HG02588 (cell line): ENCODE data around the gene ADAMTS1.

Experiments used
- ATAC-seq: cut with Tn5 transposase; IDR thresholded peaks from one replicate; pipeline ENCODE4 v1.9.1; 2021; ENCODE audit warnings: mild to moderate bottlenecking, moderate library complexity; ENCODE audit not compliant: unreplicated experiment

Gene ADAMTS1

DNA sequence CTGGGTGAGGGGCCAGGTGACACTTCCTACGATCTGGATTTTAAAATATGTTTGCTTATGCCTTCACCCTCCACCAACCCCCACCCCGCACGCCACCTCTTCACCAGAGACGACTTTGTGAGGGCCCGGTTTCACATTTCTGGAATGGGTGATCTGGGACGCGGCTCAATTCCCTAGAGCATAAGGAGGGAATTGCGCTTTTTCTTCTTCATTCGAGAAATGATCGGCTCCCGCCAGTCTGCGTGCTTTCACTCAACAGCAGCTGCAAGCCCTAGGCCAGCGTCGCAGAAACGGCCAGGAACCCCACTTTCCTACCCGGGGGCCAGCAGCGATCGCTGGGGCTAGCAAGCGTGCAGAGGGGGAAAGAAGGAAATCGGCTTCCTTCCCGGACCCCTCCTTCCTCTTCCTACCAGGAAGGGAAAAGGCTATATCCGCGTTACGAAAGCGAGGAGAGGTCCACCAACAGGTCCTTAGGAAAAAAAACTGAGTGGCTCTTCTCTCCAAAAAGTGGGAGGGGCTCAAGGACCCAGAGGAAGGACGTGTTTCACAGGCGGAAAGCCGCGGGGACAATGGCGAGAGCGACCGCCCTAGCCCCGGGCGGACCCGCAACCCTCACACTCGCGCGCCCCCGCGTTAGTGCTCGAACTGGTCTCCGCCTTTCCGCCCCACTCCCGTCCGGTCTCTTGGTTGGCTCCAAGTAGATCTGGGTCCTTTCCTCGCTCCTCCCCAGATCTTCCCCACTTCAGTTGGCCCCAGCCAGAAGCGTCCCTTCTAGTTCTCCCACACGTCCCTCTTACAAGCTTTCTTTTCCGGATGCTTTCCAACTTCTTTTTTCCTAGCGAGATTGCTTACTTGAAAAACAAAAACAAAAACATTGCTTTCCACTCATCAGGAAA is 1.1 kb upstream of the ADAMTS1 start:
- no peak for ATAC-seq

DNA sequence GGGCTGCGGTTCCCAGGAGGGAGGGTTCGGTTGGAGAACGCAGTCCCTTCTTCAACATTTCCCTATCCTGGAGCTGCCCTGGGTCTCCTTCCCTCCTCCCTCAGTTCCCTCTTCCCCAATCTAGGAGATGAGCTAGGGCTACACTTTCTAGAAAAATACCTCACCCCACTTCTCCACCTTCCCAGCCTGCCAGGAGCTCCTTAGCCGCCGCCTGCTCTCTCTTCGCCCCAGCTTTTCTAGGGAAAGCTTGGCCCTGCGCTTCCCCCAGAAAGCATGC is 488 bp upstream of the ADAMTS1 start:
- ATAC-seq = no peak

DNA sequence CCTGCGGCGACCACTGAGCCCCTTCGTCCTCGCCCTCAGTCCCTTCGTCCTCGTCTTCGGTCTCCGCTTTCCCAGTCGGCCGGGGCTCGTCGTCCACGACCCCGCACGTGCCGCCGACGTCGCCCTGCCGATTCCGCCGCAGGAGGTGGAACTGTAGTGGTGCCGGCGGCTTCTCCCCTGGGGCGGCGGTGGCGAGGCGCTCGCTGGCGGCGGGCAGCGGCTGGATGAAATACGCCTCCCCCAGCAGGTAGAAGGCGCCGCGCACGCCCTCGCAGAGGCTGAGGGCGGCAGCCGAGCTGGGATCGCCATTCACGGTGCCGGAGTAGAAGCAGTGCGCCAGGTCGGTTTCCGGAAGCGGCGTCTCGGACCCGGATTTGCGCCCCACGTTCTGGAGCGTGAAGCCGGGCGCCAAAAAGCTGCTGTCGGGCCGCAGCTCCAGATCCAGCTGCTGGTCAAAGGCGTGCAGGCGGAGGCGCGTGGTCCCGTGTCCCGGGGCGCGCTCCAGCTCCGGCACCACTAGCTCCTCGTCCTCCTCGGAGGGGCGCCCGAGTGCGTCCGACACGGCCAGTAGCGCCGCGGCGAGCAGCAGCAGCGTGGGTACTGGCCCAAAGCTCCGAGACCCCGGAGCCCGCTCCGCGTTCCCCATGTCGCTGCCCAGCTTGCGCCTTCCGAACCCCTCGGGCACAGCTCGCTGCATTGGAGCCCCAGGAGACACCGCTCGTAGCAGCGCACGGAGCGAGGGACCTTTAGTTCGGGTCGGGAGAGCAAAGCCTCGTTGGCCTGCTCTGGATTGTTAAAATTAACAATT is 747 bp downstream of the ADAMTS1 start:
- no peak for ATAC-seq

DNA sequence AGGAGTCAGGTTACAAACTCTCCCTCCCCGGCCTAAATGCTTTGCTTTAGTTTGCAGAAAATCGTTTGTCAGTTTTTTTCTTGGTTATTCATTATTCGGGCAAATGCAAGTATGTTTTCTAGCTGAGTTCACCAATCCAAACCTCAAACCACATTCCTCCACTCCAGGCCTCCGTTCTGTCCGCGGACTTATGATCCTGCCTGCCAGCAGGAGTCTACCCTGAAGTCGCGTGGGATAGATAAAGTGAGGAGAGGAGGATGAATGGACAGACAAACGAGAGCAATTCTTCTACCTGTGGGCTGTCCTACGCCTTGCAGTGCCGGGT is 1.3 kb downstream of the ADAMTS1 start:
- no peak for ATAC-seq

DNA sequence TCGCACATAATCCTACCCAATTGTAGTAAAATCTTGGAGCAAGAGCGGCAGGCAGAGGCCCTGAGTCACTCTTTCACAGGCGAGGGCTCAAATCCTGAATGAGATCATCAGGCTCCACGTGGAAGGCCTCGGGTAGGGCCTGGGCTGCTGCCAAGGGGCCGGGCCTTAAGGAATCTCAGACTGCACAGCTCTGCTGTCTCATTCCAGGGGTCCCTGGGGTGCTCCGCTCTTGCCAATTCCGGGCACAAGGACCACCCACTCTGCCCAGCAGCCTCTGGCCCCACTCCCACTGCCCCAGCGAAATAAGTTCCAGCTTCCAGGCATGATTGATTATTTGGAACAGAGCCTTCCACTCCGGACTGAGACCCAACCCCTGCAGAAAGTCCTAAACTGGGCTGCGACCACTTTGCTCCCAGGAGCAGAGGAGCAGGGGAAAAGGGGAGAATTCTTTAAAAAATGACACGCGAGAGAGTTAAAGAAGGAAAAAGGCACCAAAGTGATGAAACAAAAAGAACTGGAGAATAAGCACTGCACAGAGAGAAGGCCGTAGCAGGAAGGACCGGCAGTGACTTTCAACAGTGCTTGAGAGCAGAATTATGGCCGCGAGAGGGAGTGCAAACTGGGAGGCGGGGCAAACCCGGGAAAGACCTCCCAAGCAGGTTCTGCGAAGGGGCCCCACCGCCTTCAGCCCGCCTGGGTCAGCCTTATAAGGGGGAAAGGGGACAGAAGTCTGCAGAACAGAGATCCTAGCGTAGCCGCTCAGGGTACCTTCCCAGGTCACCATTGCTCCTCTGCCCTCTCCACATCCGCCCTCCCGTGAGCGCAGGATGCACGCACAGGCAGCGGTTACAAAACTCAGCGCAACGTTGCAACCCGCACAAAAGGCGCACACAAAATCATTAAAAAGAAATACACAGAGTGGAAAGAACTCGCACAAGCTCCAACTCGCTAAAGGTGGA is 2.0 kb downstream of the ADAMTS1 start:
- no peak for ATAC-seq

DNA sequence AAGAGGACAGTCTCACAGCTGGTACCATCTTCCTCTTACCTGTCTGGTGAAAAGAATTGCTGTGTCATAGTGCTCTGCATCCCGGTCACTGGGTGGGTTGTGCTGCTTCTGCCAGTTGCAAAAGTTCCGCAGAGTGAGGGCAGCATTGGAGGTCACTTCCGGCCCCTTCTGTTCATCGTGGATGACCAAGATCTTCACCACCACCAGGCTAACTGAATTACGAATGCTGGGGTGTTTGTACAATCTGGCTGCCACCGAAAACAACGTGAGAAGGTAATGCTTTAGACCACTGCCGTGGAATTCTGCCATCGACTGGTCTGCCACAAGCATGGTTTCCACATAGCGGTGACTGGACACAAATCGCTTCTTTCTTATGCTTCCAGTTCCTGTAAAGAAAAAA is 2.9 kb downstream of the ADAMTS1 start:
- ATAC-seq = no peak

DNA sequence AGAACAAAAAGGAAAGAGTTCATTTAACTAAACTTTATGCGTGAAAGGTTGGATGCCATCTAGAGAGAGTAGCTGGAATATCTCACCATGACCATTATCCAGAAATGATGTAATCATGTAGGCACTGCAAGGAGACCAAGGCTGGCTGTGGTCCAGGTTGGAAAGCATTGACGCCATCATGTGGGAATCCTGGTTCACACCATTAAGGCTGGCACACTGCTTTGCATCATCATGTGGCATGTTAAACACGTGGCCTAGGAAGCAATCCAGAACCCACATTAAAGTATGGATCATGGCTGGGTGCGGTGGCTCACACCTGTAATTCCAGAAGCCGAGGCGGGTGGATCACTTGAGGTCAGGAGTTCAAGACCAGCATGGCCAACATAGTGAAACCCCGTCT is 4.3 kb downstream of the ADAMTS1 start:
- no peak for ATAC-seq

DNA sequence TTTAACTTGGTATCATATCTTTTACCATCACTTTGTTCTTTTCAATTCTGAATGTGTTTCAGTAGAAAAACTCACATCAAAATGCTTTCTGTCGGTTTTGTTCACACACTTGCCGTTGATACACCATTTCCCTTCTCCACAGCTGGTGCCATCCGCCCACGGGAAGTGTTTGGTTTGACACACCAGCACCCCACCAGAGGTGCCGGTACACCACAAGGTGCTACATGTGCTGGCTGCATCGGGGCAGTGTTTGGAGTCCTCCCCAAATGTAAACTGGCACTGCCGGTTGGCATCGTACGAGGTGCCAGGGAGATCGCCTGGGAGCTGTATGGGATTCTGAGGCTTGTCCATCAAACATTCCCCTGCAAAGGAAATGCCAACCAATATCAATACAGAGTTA is 5.0 kb downstream of the ADAMTS1 start:
- no peak for ATAC-seq

DNA sequence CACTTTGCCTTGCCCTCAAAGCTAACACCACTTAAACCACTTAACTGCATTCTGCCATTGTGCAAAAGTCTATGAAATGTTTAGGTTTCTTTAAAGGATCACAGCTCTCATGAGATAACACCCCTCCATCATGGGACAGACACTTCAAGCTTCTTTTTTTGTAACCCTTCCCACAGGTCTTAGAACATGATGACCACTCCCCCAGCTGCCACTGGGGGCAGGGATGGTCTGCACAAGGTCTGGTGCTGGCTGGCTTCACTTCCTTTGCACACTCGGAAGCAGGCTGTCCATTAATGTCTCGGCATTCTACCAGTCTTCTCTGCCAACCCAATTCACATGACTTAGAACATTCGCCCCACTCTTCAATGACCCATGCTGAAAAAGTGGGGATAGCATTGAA is 7.7 kb downstream of the ADAMTS1 start:
- no peak for ATAC-seq

DNA sequence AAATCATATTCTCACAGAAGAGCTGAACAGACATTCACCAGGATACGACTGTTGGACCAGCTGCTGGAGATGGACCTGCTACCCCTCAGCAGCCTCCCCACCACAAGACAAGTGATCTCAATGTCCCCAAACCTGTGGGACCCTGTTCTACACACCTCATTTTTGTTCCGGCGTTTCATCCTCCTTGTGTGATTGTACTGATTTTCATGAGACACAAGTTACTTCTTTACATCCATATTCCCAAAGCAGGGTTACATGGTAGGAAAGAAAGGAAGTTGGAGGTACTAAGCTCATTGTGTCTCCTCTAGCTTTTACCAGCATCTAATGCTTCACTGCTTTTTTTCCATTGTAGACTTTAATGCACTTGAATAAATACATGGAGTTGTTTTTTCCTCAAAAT is 8.7 kb downstream of the ADAMTS1 start:
- ATAC-seq = no peak

DNA sequence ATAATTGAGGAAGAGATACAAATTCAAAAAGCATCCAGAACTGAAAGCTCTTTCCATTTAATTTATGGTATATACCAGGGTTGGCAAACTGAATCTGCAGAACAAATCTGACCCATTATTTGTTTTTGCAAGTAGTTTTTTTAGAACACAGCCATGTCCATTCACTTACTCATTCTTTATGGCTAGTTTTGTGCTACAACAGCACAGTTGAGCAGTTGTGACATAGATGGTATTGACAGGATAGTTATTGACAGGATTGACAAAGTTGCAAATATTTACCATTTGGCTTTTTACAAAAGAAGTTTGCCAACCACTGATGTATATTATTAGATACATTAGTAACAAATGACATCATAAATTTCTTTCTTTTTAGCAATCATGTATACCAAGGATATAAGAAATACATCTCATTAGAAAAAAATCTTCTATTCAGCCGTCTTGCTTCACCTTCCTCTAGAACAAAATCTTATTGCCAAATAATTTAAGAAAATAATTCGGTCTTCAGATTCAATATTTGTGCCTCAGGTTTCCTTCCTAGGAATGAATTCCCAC is 9.4 kb downstream of the ADAMTS1 start:
- ATAC-seq = no peak

DNA sequence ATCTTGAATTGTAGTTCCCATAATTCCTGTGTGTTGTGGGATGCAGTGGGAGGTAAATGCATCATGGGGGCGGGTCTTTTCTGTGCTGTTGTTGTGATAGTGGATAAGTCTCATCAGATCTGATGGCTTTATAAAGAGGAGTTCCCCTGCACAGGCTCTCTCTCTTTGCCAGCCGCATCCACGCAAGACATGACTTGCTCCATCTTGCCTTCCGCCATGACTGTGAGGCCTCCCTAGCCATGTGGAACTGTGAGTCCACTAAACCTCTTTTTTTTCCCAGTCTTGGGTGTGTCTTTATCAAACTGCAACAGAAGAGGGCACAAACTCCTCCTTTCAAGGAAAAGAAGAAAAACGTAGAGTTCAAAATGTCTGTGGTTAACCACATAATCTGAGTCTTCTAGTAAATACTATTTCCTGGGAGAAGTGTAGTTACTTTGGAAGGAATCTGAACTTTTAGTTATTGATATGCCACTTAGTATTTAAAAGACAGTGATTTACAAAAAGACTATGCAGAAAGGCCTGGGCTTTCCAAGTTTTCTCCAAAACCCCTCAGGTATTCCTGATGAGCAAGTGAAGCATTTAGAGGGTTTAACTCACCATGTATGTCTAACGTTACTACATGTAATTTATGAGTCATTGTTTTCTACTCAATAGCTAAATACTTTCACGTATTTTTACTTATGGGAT is 10.0 kb downstream of the ADAMTS1 start:
- ATAC-seq = no peak

DNA sequence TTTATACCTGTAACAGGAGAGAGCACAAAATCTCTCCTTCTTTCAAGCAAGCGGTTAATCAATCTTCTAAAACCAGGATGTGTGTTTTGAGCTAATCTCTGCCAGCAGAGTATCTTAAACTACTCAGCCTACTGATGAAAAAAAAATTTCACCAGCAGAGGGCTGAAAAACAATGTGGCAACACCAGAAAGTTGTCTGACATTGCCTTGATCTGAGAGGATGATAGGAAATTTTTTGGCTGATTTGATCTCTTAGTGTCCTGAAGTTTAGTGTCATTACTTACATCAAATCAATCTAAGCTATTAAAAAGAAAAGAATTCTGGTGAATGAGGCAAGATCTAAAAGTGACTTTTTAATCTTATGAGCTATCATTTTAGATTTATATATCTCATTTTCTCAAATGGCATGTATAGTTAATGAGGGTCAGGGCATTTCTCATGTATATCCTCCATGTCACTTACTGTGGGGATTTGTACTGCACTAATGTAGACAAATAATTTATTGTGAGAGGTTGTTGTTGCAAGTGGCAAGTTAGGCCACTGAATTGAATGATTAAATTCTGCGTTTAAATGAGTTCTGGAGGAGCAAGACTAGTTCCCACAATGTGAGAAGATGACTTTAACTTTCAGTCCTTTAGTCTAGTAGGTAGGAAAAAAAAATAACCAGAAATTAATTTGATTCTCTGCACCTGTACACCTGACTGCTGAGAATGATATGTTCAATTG is 10.9 kb downstream of the ADAMTS1 start:
- no peak for ATAC-seq

DNA sequence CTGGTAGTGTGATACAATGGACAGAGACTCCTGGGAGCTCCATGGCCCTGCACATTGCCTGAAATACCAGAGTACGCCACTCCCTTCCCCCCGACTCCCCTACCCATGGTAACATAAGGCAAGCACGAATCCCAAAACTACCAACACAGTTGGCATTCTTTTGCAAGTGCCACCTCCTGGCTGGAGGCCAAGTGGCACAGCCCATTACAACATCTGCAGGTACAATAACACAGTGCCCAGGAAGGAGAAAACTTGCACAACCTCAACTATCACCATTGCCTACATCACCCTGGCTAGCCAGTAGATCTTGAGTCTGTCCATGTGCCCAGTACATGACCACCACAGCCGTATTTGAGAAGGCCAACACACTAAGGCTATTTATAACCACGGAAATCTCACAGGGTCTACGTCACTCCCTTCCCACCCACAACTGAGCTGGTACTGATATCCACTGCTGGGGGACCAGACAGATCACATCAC is 11.7 kb downstream of the ADAMTS1 start:
- no peak for ATAC-seq

DNA sequence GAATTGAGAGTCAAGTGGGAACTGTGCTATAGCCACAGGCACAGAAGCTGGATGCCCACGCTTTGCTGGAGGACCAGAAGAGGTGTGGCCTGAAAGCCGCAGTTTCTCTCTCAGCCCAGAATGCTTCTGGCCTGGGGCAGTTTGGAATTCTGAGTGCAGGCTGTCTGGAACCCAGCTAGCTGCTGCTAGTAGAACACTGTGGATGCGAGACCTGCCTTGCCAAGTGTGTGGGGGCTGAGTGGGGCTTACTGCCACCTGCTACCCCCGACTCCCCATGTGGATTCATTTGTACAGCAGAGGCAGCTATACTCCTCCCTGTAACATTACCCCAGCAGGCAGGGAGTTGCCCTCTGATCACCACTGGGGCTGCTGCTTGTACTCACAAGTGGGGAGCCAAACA is 12.2 kb downstream of the ADAMTS1 start:
- ATAC-seq = no peak

DNA sequence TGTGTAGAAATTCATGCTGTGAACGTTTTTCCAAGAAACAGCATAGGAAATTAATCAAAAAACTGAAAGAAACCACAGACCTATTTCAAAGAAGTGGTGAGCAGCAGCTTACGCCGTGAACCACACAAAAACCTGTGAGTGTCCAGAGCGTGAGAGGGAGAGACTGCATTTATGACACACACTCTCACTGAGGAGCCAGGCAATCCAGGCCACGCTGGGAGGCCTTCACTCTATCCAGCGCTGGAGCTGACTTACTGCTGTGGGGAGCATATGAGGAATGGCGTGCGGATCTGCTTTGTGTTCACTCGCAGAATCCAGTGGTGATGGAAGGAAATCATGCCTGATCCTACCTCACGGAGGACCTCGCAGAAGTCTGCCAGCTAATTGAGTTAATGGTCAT is 12.7 kb downstream of the ADAMTS1 start:
- ATAC-seq = no peak

DNA sequence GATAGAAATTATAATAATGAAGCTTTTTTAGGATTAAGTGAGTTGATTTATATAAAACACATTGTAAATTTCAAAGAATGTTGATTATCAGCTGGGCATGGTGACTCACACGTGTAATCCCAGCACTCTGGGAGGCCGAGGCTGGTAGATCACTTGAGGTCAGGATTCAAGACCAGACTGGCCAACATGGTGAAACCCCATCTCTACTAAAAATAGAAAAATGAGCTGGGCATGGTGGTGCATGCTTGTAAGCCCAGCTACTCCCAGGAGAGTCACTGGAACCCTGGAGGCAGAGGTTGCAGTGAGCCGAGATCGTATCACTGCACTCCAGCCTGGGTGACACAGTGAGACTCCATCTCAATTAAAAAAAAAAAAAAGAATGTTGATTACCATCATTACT is 18.4 kb downstream of the ADAMTS1 start:
- no peak for ATAC-seq

DNA sequence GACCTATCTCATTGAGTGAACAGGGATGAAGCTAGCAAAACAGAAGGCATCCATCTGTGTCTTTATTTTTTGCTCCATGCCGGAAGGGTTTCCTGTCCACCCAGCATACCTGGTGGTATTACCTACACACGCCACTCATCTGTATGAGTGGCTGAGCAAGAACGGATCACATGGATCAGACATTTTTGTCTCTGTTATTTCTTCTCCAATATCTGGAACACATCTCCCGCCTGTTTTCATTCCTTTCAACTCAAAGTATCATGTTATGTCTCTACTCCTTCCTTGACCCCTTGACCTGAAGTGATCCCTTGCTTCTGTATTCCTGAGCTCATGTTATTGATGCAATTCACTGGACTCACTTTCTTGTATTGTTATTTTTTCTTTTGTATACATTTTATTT is 24.7 kb downstream of the ADAMTS1 start:
- ATAC-seq = no peak

DNA sequence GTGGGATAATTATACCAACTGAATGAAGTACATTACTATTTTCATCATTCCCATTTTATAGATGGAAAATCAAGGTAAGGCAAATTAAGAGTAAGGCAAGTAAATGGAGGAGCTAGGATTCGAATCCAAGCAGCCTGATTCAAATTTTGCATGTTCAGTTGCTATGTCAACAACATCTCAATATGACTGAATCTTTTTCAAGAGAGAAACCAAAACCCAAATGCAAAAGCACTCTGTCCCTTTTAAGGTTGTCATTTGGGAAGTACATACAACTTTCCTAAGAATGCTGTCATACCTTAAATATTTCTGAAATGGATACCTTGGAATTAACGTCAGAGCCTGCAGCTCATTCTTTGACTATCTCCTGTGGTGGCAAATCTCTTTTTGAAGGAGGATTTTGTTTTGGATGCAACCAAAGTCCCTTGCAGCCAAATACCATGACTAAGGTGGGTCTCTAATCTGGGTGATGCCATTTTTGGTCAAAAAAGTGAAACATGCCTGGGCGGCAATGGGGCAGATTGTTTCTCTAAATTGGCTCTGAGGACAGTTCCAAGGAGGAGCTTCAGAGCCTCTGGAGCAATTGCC is 25.4 kb downstream of the ADAMTS1 start:
- no peak for ATAC-seq
